Lower leg skin (tissue), 3 donors: Measurements from ENCODE around the gene YTHDC1.

Source experiments
- POLR2A ChIP-seq, 2 donors: fragments of 450-650 bp; IDR thresholded peaks; one replicate each; pipeline ENCODE4 v1.6.1; 2016 to 2017; ENCODE audit warnings: antibody characterized with exemption in 2 of 2, mild to moderate bottlenecking in 1 of 2, moderate library complexity in 1 of 2
- TF ChIP-seq, protein P1 (sequence below), 3 donors: fragments of 450-650 bp; IDR thresholded peaks; one replicate each; pipeline ENCODE4 v1.5.1; 2016; ENCODE audit warnings: antibody characterized with exemption in 3 of 3, mild to moderate bottlenecking in 3 of 3, moderate library complexity in 2 of 3

DNA sequence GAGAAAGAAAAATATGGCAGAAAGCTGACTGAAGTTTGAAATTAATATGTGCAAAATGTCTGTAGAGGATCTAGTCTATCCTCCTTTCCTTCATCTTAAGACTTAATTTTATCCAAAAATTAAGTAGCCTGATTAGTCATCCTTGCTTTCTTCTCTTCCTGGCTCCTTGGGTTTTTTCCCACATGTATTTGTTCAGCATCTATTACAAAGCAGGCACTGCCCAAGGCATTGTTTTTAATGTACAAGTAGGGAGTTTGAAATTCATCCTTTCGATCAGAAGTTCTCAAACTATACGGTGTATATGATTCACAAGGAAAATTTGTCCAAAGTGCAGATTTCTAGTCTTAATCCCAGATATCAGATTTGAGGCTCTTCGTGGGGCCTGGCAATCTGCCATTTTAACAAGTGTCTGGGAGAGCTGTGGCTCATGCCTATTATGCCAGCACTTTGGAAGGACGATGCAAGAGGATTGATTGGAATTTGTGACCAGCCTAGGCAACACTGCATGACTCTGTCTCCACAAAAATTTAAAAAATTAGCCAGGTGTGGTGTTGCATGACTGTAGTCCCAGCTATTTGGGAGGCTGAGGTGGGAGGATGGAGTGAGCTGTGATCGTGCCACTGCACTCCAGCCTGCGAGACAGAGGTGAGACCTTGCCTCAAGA, 19.4 kb upstream of the YTHDC1 start:
- no peak for TF ChIP-seq POLR2A (IDR thresholded peaks at IDR 0.05)
- TF ChIP-seq, protein P1, sequence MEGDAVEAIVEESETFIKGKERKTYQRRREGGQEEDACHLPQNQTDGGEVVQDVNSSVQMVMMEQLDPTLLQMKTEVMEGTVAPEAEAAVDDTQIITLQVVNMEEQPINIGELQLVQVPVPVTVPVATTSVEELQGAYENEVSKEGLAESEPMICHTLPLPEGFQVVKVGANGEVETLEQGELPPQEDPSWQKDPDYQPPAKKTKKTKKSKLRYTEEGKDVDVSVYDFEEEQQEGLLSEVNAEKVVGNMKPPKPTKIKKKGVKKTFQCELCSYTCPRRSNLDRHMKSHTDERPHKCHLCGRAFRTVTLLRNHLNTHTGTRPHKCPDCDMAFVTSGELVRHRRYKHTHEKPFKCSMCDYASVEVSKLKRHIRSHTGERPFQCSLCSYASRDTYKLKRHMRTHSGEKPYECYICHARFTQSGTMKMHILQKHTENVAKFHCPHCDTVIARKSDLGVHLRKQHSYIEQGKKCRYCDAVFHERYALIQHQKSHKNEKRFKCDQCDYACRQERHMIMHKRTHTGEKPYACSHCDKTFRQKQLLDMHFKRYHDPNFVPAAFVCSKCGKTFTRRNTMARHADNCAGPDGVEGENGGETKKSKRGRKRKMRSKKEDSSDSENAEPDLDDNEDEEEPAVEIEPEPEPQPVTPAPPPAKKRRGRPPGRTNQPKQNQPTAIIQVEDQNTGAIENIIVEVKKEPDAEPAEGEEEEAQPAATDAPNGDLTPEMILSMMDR (IDR thresholded peaks at IDR 0.05) = no peak
